GM12878 (cell line): ENCODE results near the gene DKK3. TPM values are rescaled to one million over a fixed set of nuclear protein-coding genes. Genes with fewer than 3 reads are reported as not detected.

Experiments used
- ATAC-seq: fragments of 200-7000 bp; cut with Tn5 transposase; 3 replicates; pipeline ENCODE4 v1.9.1; 2020; ENCODE audit warnings: mild to moderate bottlenecking, moderate library complexity
- BruUV-seq: library from RNA; stranded (reverse); fragments of 400-500 nt; replicated peaks from 2 replicates; lab custom pipeline; 2021; lab: Mats Ljungman, UMichigan
- CTCF ChIA-PET: fragments of 300-600 bp; sonication (Branson Sonifier 250); formaldehyde crosslinking; extraction: SDS; loops from one replicate; lab custom pipeline; 2021; ENCODE audit warnings: inconsistent platforms; lab: Yijun Ruan, JAX
- POLR2A ChIA-PET: fragments of 350-600 bp; formaldehyde crosslinking; extraction: SDS; loops from one replicate; lab custom pipeline; 2021; ENCODE audit warnings: inconsistent platforms; lab: Charles Lee
- RAD21 ChIA-PET: fragments of 300-600 bp; sonication (Branson Sonifier 250); formaldehyde crosslinking; loops from one replicate; lab custom pipeline; 2023; ENCODE audit warnings: antibody characterized with exemption; ENCODE audit not compliant: unreplicated experiment; lab: Charles Lee
- SMC1A ChIA-PET: fragments of 300-600 bp; sonication (Branson Sonifier 250); formaldehyde crosslinking; loops from one replicate; lab custom pipeline; 2023; ENCODE audit not compliant: unreplicated experiment, uncharacterized antibody; lab: Charles Lee
- DNase-seq: peaks from one replicate; pipeline ENCODE4 v3.0.0-alpha.2; 2011; ENCODE audit warnings: low read depth, low spot score
- FAIRE-seq: peaks from 3 replicates; lab custom pipeline; 2011; peaks lifted over from hg19 to GRCh38; lab: Jason Lieb, UNC
- H2AFZ ChIP-seq: 2 replicates; pipeline ENCODE4 v1.6.0; 2011; ENCODE audit warnings: low read depth, low read length, control low read depth; ENCODE audit not compliant: control insufficient read depth
- H3K27ac ChIP-seq: 2 replicates; pipeline ENCODE4 v1.5.1; 2011; ENCODE audit warnings: control low read depth; ENCODE audit not compliant: control insufficient read depth, insufficient read depth
- H3K27me3 ChIP-seq, 2 experiments: replicated peaks in 1 of 2; 2 replicates each; pipeline versions ENCODE4 v1.6.0 to v1.6.1; 2011; ENCODE audit warnings: low read length in 1 of 2; ENCODE audit not compliant: control insufficient read depth in 2 of 2, insufficient read depth in 2 of 2
- H3K36me3 ChIP-seq, 2 experiments: 2 replicates each; pipeline ENCODE4 v1.5.1; 2011; ENCODE audit warnings: low read length in 1 of 2; ENCODE audit not compliant: control insufficient read depth in 2 of 2, insufficient read depth in 2 of 2
- H3K4me1 ChIP-seq: 2 replicates; pipeline ENCODE4 v1.6.1; 2011; ENCODE audit warnings: mild to moderate bottlenecking, low read length, moderate library complexity, mixed read lengths; ENCODE audit not compliant: control insufficient read depth, insufficient read depth
- H3K4me2 ChIP-seq: 2 replicates; pipeline ENCODE4 v1.6.0; 2011; ENCODE audit warnings: control low read depth; ENCODE audit not compliant: control insufficient read depth, insufficient read depth
- H3K4me3 ChIP-seq: fragments of 200-600 bp; sonication (generic); 2 replicates; pipeline ENCODE4 v1.5.1; 2016
- H3K79me2 ChIP-seq: 2 replicates; pipeline ENCODE4 v1.6.0; 2011; ENCODE audit warnings: low read length; ENCODE audit not compliant: control insufficient read depth, insufficient read depth
- H3K9ac ChIP-seq: 2 replicates; pipeline ENCODE4 v1.8.0; 2011; ENCODE audit warnings: low read length, control low read depth, mixed read lengths; ENCODE audit not compliant: control insufficient read depth, insufficient read depth
- H3K9me3 ChIP-seq: replicated peaks from 3 replicates; pipeline ENCODE4 v1.5.1; 2011; ENCODE audit warnings: mild to moderate bottlenecking, low read length; ENCODE audit not compliant: control insufficient read depth, insufficient read depth
- H4K20me1 ChIP-seq: 2 replicates; pipeline ENCODE4 v1.6.0; 2011; ENCODE audit not compliant: control insufficient read depth, insufficient read depth
- ATF3 ChIP-seq: IDR thresholded peaks from 2 replicates; pipeline ENCODE4 v1.6.1; 2011; ENCODE audit warnings: low read depth, mild to moderate bottlenecking, low read length, moderate library complexity, borderline replicate concordance; ENCODE audit errors: extremely low read depth
- BCLAF1 ChIP-seq: fragments of 450-650 bp; IDR thresholded peaks from 2 replicates; pipeline ENCODE4 v1.6.1; 2017; ENCODE audit warnings: antibody characterized with exemption, mild to moderate bottlenecking, moderate library complexity
- CBX3 ChIP-seq: fragments of 200-600 bp; sonication (generic); IDR thresholded peaks from 2 replicates; pipeline ENCODE4 v1.6.1; 2016; ENCODE audit warnings: low read depth, borderline replicate concordance
- CHD1 ChIP-seq: IDR thresholded peaks from 2 replicates; pipeline ENCODE4 v1.6.1; 2012; ENCODE audit warnings: low read depth, low read length, improper control_type of control experiment
- CHD2 ChIP-seq: IDR thresholded peaks from 2 replicates; pipeline ENCODE4 v1.6.1; 2011; ENCODE audit warnings: low read depth, low read length, improper control_type of control experiment, borderline replicate concordance
- CREB1 ChIP-seq: IDR thresholded peaks from 2 replicates; pipeline ENCODE4 v1.6.1; 2012; ENCODE audit warnings: low read depth, mild to moderate bottlenecking, inconsistent platforms
- CUX1 ChIP-seq: IDR thresholded peaks from 2 replicates; pipeline ENCODE4 v1.6.1; 2012; ENCODE audit warnings: improper control_type of control experiment, low read depth, low read length; ENCODE audit not compliant: insufficient replicate concordance
- FOXM1 ChIP-seq: IDR thresholded peaks from 2 replicates; pipeline ENCODE4 v1.6.1; 2012; ENCODE audit warnings: low read depth, mild to moderate bottlenecking, inconsistent platforms, low read length, moderate library complexity
- HDAC2 ChIP-seq: fragments of 200-600 bp; sonication (generic); IDR thresholded peaks from 2 replicates; pipeline ENCODE4 v1.6.1; 2017
- JUNB ChIP-seq: IDR thresholded peaks from 2 replicates; pipeline ENCODE4 v1.6.1; 2016; ENCODE audit warnings: antibody characterized with exemption, mild to moderate bottlenecking
- MTA3 ChIP-seq: IDR thresholded peaks from 2 replicates; pipeline ENCODE4 v1.6.1; 2012; ENCODE audit warnings: low read length, inconsistent platforms, borderline replicate concordance
- NBN ChIP-seq: fragments of 450-650 bp; IDR thresholded peaks from 2 replicates; pipeline ENCODE4 v1.6.1; 2016
- NFYA ChIP-seq: IDR thresholded peaks from 2 replicates; pipeline ENCODE4 v1.6.1; 2011; ENCODE audit warnings: low read depth, mild to moderate bottlenecking, low read length, improper control_type of control experiment, borderline replicate concordance
- NFYB ChIP-seq: IDR thresholded peaks from 2 replicates; pipeline ENCODE4 v1.6.1; 2011; ENCODE audit warnings: low read depth, mild to moderate bottlenecking, low read length, improper control_type of control experiment, moderate library complexity; ENCODE audit not compliant: insufficient read depth
- PML ChIP-seq: IDR thresholded peaks from 2 replicates; pipeline ENCODE4 v1.6.1; 2012; ENCODE audit warnings: low read length, inconsistent platforms
- YBX1 ChIP-seq: fragments of 450-650 bp; IDR thresholded peaks from 2 replicates; pipeline ENCODE4 v1.6.1; 2016; ENCODE audit warnings: antibody characterized with exemption
- WGBS: methylation state at CpG from one replicate; pipeline ENCODE4 v1.1.6; 2016; ENCODE audit warnings: low lambda C conversion rate; ENCODE audit not compliant: insufficient replicate concordance, insufficient coverage; ENCODE audit errors: missing lambda C conversion rate; 5-methylcytosine and 5-hydroxymethylcytosine counted together
- in situ Hi-C: fragments of 300-500 bp; cut with MboI; formaldehyde crosslinking; loops from 9 replicates; pipeline ENCODE4 v1.14.3; 2018; ENCODE audit warnings: mixed read lengths
- intact Hi-C: fragments of 100-400 bp; cut with micrococcal nuclease; formaldehyde crosslinking; loops from one replicate; pipeline ENCODE4 v1.14.2; 2022; ENCODE audit not compliant: unreplicated experiment
- polyA plus RNA-seq, 11 experiments: library from polyadenylated mRNA; depleted of rRNA in 4 of 11; unstranded in 6 of 11; stranded (reverse) in 5 of 11; fragments of >200 nt; fragmentation: Nextera tagmentation in 4 of 11; fragmentation: Illumina TruSeq in 1 of 11; extraction: Ambion mirVana in 4 of 11; extraction: Trizol in 1 of 11; gene quantifications; 1 replicate in 1 of 11; 2 replicates in 10 of 11; pipeline versions ENCODE4 v1.2.1 to v1.2.3, GENCODE V29; 2011 to 2016; ENCODE audit warnings: inconsistent platforms in 2 of 11, missing spikeins in 2 of 11, low read depth in 1 of 11
- total RNA-seq, 4 experiments: library from RNA; depleted of rRNA in 3 of 4; stranded (reverse); fragments of >200 nt in 3 of 4; fragmentation: Illumina TruSeq in 1 of 4; extraction: Trizol in 1 of 4; gene quantifications; 2 replicates each; pipeline versions ENCODE4 v1.2.1 to v1.2.3, GENCODE V29; 2013 to 2021

The DKK3 gene
- total and polyA plus RNA-seq, 10 of the 15 experiments (the other 5 are each of a cell fraction or from before 2014, with no cell fraction given), result 0.07 to 0.16 (median 0.15) TPM; not detected in 7

- TF ChIP-seq ATF3 (no peak), CBX3 (no peak), NFYB (no peak), CHD1 (no peak), YBX1 (no peak), FOXM1 (no peak), CUX1 (no peak), HDAC2 (no peak)
Measured at GRCh38 chr11:11937433-11937832, 71.0 kb downstream of the DKK3 start (continued).

GRCh38 chr11:11935536-11935935 is 72.9 kb downstream of the DKK3 start:
- peaks cover 0 to 11% of the 10 kb centered on the region in 2 experiments; a peak in 3 of 4 replicates for H3K36me3 ChIP-seq
- no peaks in the 10 kb centered on the region for H4K20me1 ChIP-seq
- intact Hi-C loops (no loop called here), in situ Hi-C loops (no loop called here)
- POLR2A ChIA-PET, result no interaction called here
- H3K4me1 ChIP-seq, result no peaks in the 10 kb centered on the region
- RAD21 ChIA-PET, result no interaction called here
- H3K9me3 ChIP-seq, result no peaks in the 10 kb centered on the region
- no peak overlapping the region for H2AFZ ChIP-seq
- no TSS peak for BruUV-seq
- ATAC-seq (no peak), FAIRE-seq (no peak), DNase-seq (no peak)
- no peak overlapping the region for H3K4me3 ChIP-seq
- no peak overlapping the region for H3K27ac ChIP-seq
- H3K79me2 ChIP-seq, result no peaks in the 10 kb centered on the region
- H3K4me2 ChIP-seq, result no peak overlapping the region
- 97% methylated on average over 2 of the region's 2 CpGs for WGBS
- no peak overlapping the region for H3K9ac ChIP-seq
- SMC1A ChIA-PET, result no interaction called here
- no peaks in the 10 kb centered on the region for H3K27me3 ChIP-seq
- CTCF ChIA-PET, result no interaction called here
- TF ChIP-seq NBN, result no peak
- no peak for TF ChIP-seq JUNB
- TF ChIP-seq CHD2, result no peak
- no peak for TF ChIP-seq MTA3
- no peak for TF ChIP-seq NFYA
- no peak for TF ChIP-seq BCLAF1
- no peak for TF ChIP-seq PML
- no peak for TF ChIP-seq CREB1
